Measurements from ENCODE around the gene ELAVL2. TPM values are rescaled to one million over a fixed set of nuclear protein-coding genes. Genes with fewer than 3 reads are reported as not detected.

ELAVL2 gene
- total RNA-seq, 1 donor from 2014 or later, result 11.6 TPM

- Mint-ChIP-seq H3K4me1 (ENCODE audit: unreplicated experiment) (no peaks in the 10 kb centered on the region), H3K36me3 (no peaks in the 10 kb centered on the region), H3K4me3 (no peak overlapping the region), H3K9me3 (no peaks in the 10 kb centered on the region), H3K27ac (no peak overlapping the region), H3K27me3 (peaks cover 32% of the 10 kb centered on the region)
- TF ChIP-seq CTCF (conservative IDR thresholded peaks at IDR 0.05), result no peak
- no peak for DNase-seq (ENCODE audit: extremely low spot score, unreplicated experiment)
Observed at GRCh38 chr9:23823269-23823668, 2.8 kb downstream of the ELAVL2 start.

- no peaks in the 10 kb centered on the region for H3K4me1 Mint-ChIP-seq (ENCODE audit: unreplicated experiment)
- peak overlapping the region; percentile 82 for H3K4me3 Mint-ChIP-seq
- peaks cover 38% of the 10 kb centered on the region for H3K27me3 Mint-ChIP-seq
- H3K36me3 Mint-ChIP-seq, result no peaks in the 10 kb centered on the region
- H3K9me3 Mint-ChIP-seq, result no peaks in the 10 kb centered on the region
- DNase-seq (ENCODE audit: extremely low spot score, unreplicated experiment), result no peak
- TF ChIP-seq CTCF (conservative IDR thresholded peaks at IDR 0.05), result no peak
- no peak overlapping the region for H3K27ac Mint-ChIP-seq
Observed at GRCh38 chr9:23822261-23823169, 3.5 kb downstream of the ELAVL2 start.

- DNase-seq (ENCODE audit: extremely low spot score, unreplicated experiment), result no peak
- Mint-ChIP-seq H3K36me3 (no peaks in the 10 kb centered on the region), H3K9me3 (no peaks in the 10 kb centered on the region), H3K4me1 (ENCODE audit: unreplicated experiment) (no peaks in the 10 kb centered on the region), H3K27ac (no peak overlapping the region), H3K4me3 (peak overlapping the region; percentile 86), H3K27me3 (peaks cover 45% of the 10 kb centered on the region)
- TF ChIP-seq CTCF (conservative IDR thresholded peaks at IDR 0.05), result no peak
Observed at GRCh38 chr9:23821375-23822181, 4.5 kb downstream of the ELAVL2 start.

GRCh38 chr9:23820451-23821374, 5.3 kb downstream of the ELAVL2 start:
- Mint-ChIP-seq H3K4me1 (ENCODE audit: unreplicated experiment) (no peaks in the 10 kb centered on the region), H3K9me3 (no peaks in the 10 kb centered on the region), H3K27me3 (peaks cover 48% of the 10 kb centered on the region), H3K4me3 (peak overlapping the region; percentile 86), H3K36me3 (no peaks in the 10 kb centered on the region), H3K27ac (no peak overlapping the region)
- TF ChIP-seq CTCF (conservative IDR thresholded peaks at IDR 0.05), result no peak
- no peak for DNase-seq (ENCODE audit: extremely low spot score, unreplicated experiment)

DNA sequence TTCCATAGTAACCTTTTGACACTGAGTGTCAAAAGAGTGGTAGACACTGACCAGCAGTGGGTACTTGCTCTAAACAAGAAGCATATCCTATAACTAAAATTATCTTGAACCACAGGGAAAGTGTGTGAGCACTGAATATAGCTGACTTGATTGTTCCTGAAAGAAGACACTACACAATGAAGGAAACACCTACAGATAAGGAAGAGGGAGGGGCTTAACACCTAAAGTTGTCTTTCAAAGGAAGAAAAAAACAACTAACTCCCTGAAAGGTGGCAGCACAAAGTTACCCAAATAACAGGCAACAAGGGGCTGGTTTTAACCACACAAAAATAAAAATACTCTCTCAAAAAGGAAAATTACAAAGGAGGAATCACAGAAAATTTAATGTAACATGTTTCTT, 6.6 kb downstream of the ELAVL2 start:
- DNase-seq (ENCODE audit: extremely low spot score, unreplicated experiment), result no peak
- Mint-ChIP-seq H3K4me1 (ENCODE audit: unreplicated experiment) (no peaks in the 10 kb centered on the region), H3K4me3 (peak overlapping the region; percentile 20), H3K9me3 (no peaks in the 10 kb centered on the region), H3K36me3 (no peaks in the 10 kb centered on the region), H3K27ac (no peak overlapping the region), H3K27me3 (peaks cover 51% of the 10 kb centered on the region)
- TF ChIP-seq CTCF (conservative IDR thresholded peaks at IDR 0.05), result no peak
